CMK (cell line): ENCODE data around the gene RHOXF1.
"Not testable (repeated sequence)": the region's sequence is repeated elsewhere in the genome, so short reads cannot be mapped to it uniquely, and the experiment has no call there.

Experiments used
- DNase-seq: peaks from one replicate; pipeline ENCODE4 v3.0.0-alpha.2; 2010; ENCODE audit warnings: low read depth

The RHOXF1 gene

DNA sequence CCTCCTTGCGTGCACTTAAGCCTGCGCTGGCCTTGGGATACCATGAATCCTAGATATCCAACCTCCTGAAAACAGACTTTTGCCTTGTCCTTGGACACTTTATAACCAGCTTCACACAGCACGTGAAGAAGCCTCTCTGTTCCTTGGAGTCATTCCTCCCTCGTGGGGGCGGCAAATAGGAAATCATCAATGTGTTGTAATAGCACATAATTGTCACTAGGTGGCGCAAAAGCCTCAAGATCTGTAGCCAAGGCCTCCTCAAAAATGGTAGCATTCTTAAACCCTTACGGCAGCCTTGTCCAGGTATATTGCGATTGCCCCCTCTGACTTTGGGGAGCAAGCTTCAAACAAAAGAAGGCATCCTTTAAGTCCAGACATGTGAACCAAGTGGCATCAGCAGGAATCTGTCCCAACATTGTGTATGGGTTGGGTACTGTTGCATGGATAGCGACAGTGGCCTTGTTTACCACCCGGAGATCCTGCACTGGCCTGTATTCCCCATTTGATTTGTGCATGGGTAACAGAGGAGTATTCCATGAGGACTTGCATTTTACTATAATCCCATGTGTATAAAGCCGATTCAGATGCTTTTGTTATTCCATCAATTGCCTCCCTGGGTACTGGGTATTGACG is 30.0 kb downstream of the RHOXF1 start:
- not testable (repeated sequence) for DNase-seq

DNA sequence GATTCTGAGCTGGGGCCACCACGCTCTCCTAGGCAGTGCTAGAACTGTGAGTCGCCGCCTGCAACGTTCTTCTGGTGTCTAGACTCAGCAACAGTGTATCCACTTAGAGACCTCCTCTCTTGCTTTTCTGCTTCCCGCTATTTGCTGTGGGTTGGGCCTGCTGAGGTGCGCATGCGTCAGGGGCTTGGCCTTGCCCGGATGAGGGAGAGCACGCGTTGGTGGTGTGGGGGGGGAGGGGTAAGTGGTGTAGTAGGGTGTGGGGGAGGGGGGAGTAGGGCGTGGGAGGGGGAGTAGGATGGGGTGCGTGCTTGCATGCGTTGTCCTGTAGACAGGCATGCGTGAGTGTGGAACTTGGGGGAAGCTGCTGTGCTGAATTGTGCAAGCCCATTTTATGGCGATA is 38.1 kb downstream of the RHOXF1 start, which contains the start of gene RHOXF2B:
Gene RHOXF2B (minus strand): TSS at position 101 of the 400 bp plus-strand sequence. CDS start 138 bp downstream, outside the sequence.
- DNase-seq = not testable (repeated sequence)

DNA sequence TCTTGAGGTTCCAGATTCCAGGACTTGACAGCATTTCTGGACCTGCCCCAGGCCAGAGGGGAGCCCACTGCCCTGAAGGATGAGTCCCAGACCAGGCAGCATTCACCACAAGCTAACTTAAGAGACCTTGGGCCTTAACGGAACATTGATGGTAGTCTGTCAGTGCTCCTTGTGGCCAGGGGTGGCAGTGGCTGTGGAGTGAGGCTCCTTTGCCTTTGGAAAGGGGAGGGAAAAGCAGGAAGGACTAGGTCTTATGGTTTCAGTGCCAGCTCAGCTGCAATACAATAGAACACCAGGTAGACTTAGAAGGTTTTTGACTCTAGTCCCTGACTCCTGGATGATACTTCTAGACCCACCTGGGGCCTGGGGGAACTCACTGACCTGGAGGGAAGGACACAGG is 49.5 kb downstream of the RHOXF1 start:
- not testable (repeated sequence) for DNase-seq
